IPS-18c (cell line): ENCODE results near the gene ENOSF1.

Source experiments
- H3K4me3 ChIP-seq: 2 replicates; pipeline ENCODE4 v1.7.0; 2013; ENCODE audit warnings: low read depth, mild to moderate bottlenecking, low read length, moderate library complexity; ENCODE audit not compliant: insufficient read depth
- H3K9me3 ChIP-seq: one replicate; pipeline ENCODE4 v1.6.1; 2013; ENCODE audit warnings: mild to moderate bottlenecking, low read length, moderate library complexity; ENCODE audit not compliant: control insufficient read depth, insufficient read depth

The ENOSF1 gene

DNA sequence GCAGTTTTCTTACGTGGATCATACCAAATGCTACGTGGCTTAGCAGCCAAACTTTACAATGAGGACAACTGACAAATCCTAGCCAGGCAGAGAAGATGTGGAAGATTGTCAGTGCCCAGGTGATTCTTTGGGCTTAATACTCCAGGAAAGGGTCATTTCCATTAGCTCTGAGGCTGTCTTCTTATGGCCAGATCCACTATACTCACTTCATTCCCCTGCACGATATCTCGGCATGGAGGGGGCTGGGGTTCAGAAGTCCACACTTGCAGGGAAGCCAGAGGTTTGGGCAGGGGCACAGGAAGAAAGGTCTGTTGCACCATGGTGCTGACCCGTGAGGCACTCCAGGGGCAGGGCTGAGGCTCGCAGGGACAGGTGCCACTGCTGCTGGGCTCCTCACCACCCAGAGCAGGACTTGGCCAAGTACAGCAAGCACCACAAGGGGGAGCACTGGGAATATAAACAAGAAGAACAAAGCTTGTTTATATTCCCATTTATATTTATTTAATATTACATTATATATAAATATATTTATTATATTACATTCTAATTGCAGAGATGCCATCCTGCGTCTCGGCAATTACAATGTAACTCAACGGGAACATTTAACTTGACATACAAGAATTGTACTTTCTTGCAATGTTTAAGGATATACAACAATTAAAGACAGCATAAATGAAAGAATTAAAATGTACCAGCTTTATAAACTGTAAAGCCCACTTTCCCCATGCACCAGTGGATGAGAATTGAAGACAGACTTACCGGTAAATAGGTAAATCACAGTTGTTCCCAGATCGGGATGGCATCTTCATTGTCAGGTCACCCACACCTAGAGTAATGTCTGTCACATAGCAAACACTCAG is 88.4 kb downstream of the ENOSF1 start:
- Histone ChIP-seq H3K9me3 (no peaks in the 10 kb centered on the region), H3K4me3 (no peak overlapping the region)

- Histone ChIP-seq H3K4me3 (no peak overlapping the region), H3K9me3 (no peaks in the 10 kb centered on the region)
These were observed 90.1 kb downstream of the ENOSF1 start for GRCh38 chr18:622289-622688.

DNA sequence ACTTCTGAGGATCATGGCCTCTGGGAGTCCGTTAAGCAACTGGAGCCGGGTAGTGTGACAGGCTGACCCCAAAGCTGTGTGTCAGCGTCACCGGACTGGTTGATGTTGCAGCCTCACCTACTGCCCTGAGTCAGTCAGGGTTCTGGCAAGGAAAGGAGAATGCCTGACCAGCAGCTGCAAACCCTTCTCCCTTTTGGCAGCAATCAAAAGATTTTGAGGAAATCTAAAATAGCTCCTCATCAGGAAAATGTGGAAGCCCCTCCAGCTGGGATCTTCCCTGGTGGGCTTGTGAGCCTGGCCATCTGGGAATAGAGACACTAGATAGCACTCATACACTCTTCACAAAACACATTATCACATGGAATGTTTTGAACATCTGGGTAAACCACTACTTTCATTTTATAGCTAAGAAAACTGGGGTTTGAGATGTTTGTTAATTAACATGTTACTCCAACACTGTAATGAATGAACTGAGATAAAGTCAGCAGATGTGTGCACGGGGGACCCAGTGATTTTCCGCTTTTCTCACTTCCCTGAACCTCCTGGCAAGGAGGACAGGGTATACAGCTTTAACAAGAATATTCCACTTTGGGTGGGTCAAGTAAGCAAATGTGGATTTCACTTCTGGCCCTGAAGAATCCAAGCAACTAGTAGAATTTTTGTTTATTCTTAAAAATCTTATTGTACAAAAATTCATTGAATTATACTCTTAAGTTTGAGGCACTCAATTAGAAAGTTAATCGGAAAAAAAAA is 91.0 kb downstream of the ENOSF1 start:
- Histone ChIP-seq H3K4me3 (no peak overlapping the region), H3K9me3 (no peaks in the 10 kb centered on the region)
